PC-3 (cell line): ENCODE results near the gene MAP2K4.

Experiments used
- CTCF ChIP-seq: fragments of 300-600 bp; sonication (generic); conservative IDR thresholded peaks from 2 replicates; pipeline ENCODE4 v1.5.1; 2017; ENCODE audit warnings: antibody characterized with exemption, low read depth, mild to moderate bottlenecking, low read length
- EZH2 ChIP-seq: fragments of 300-600 bp; sonication (generic); IDR thresholded peaks from one replicate; pipeline ENCODE4 v1.6.1; 2017; ENCODE audit warnings: antibody characterized with exemption, mild to moderate bottlenecking, low read length; ENCODE audit not compliant: unreplicated experiment
- EZH2phosphoT487 ChIP-seq: fragments of 300-600 bp; sonication (generic); IDR thresholded peaks from 2 replicates; pipeline ENCODE4 v1.6.1; 2018; ENCODE audit warnings: mild to moderate bottlenecking, antibody characterized with exemption, low read length, borderline replicate concordance

DNA sequence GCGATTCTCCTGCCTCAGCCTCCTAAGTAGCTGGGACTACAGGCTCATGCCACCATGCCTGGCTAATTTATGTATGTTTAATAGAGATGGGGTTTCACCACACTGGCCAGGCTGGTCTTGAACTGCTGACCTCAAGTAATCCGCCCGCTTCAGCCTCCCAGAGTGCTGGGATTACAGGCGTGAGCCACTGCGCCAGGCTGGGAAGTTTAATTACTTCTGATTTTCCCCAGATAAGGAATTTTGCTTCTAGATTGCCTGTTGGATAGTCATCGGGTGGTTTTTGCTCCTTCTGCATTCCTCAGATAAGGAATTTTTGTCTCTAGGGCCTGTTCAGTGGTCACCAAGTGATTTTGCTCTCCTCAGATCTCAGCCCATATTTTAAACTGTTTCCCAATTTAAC is 112.5 kb downstream of the MAP2K4 start:
- TF ChIP-seq CTCF (no peak), EZH2 (no peak), EZH2phosphoT487 (no peak)
